ENCODE results near the gene AMFR. TPM values are rescaled to one million over a fixed set of nuclear protein-coding genes. Genes with fewer than 3 reads are reported as not detected.

The AMFR gene
- total RNA-seq, 1 experiment from 2014 or later, result 25.6 TPM

GRCh38 chr16:56363781-56364565, 61.4 kb downstream of the AMFR start:
- H3K56ac ChIP-seq (ENCODE audit: insufficient read length, low read depth, low read length), result no peak overlapping the region
- no peak overlapping the region for H2BK15ac ChIP-seq (ENCODE audit: low read depth, low read length)
- no peak overlapping the region for H3K14ac ChIP-seq (ENCODE audit: insufficient read depth, low read length)
- no peak overlapping the region for H4K5ac ChIP-seq (ENCODE audit: insufficient read length, low read depth, low read length)
- H4K8ac ChIP-seq (replicated peaks; ENCODE audit: insufficient read length, low read depth, low read length), result no peak overlapping the region
- H3K4ac ChIP-seq (ENCODE audit: low read depth, low read length), result no peak overlapping the region
- no peaks in the 10 kb centered on the region for H3K9me3 Mint-ChIP-seq
- no peak overlapping the region for H3T11ph ChIP-seq (ENCODE audit: low read length)
- no peak overlapping the region for H2BK5ac ChIP-seq (ENCODE audit: insufficient read length, low read length)
- H3K4me2 ChIP-seq (ENCODE audit: insufficient read depth, insufficient read length, low read length), result no peak overlapping the region
- no peaks in the 10 kb centered on the region for H3K23me2 ChIP-seq (ENCODE audit: insufficient read length, low read depth, low read length, poor library complexity, severe bottlenecking)
- H2BK120ac ChIP-seq (ENCODE audit: low read depth, low read length, poor library complexity, severe bottlenecking), result no peak overlapping the region
- no peak overlapping the region for H3K23ac ChIP-seq (ENCODE audit: insufficient read length, low read depth, low read length)
- H3K18ac ChIP-seq (ENCODE audit: insufficient read length, low read depth, low read length), result no peak overlapping the region
- DNase-seq, result no peak
- H3K9ac ChIP-seq (ENCODE audit: extremely low read depth, insufficient read length, low read length), result no peak overlapping the region
- H3K9me3 ChIP-seq (ENCODE audit: control insufficient read depth, low read depth, low read length), result no peaks in the 10 kb centered on the region
- H3K27ac ChIP-seq (ENCODE audit: insufficient read length, low read depth, low read length), result no peak overlapping the region
- TF ChIP-seq CTCF (conservative IDR thresholded peaks at IDR 0.05), result no peak
- H3K4me1 ChIP-seq (ENCODE audit: insufficient read depth, low read length), result no peaks in the 10 kb centered on the region
- H2BK20ac ChIP-seq (ENCODE audit: low read depth, low read length, poor library complexity, severe bottlenecking), result no peak overlapping the region
- H2AFZ ChIP-seq (ENCODE audit: low read length), result no peak overlapping the region
- H3K4me1 Mint-ChIP-seq, result peaks cover 0 to 8% of the 10 kb centered on the region in 2 experiments; a peak in 3 of 4 replicates
- no peak overlapping the region for H3K4me3 Mint-ChIP-seq
- no peaks in the 10 kb centered on the region for H3K79me1 ChIP-seq (ENCODE audit: insufficient read depth, low read depth, low read length, poor library complexity, severe bottlenecking)
- no CpG with 5 or more reads among the region's 26 CpGs for WGBS (ENCODE audit: extremely low coverage, insufficient read length, low lambda C conversion rate)
- peaks cover 10 to 22% (median 16%) of the 10 kb centered on the region in 3 experiments; a peak in 6 of 7 replicates for H3K36me3 Mint-ChIP-seq (ENCODE audit: insufficient read depth in 1 of 3, low read depth in 3 of 3)
- no peak overlapping the region; a peak in 1 of 7 replicates for H3K27ac Mint-ChIP-seq
- no peak overlapping the region for H4K91ac ChIP-seq (ENCODE audit: insufficient read length, low read depth, low read length)
- no peaks in the 10 kb centered on the region for H3K79me2 ChIP-seq (ENCODE audit: insufficient read depth, low read length)
- no peaks in the 10 kb centered on the region for H4K20me1 ChIP-seq (ENCODE audit: control insufficient read depth, insufficient read depth, insufficient read length)
- H2AK5ac ChIP-seq (ENCODE audit: insufficient read length, low read length), result no peak overlapping the region
- H3K27me3 Mint-ChIP-seq (ENCODE audit: low read depth), result no peaks in the 10 kb centered on the region
- no peaks in the 10 kb centered on the region for H3K27me3 ChIP-seq (ENCODE audit: insufficient read depth, low read length)
- H2BK12ac ChIP-seq (ENCODE audit: insufficient read length, low read depth, low read length), result no peak overlapping the region
